ENCODE measurements around the gene TRNT1. TPM values are rescaled to one million over a fixed set of nuclear protein-coding genes. Genes with fewer than 3 reads are reported as not detected.

The TRNT1 gene
- total RNA-seq, 4 donors from 2014 or later = 10.3 to 20.8 (median 17.0) TPM

GRCh38 chr3:3157484-3157883 is 30.7 kb downstream of the TRNT1 start:
- Histone ChIP-seq H3K27me3 (no peaks in the 10 kb centered on the region), H3K36me3 (peaks cover 4 to 100% (median 15%) of the 10 kb centered on the region in 3 donors), H3K9me3 (no peaks in the 10 kb centered on the region), H3K4me1 (no peaks in the 10 kb centered on the region), H3K27ac (no peak overlapping the region), H3K4me3 (no peak overlapping the region)
- TF ChIP-seq CTCF (IDR thresholded peaks at IDR 0.05) (no peak), POLR2A (IDR thresholded peaks at IDR 0.05) (no peak)
- intact Hi-C loops (cut with DNase I) = no loop called here
- no peak for DNase-seq
- WGBS, 2 donors = 91 to 96% methylated on average over 8 of the region's 8 CpGs

- Histone ChIP-seq H3K4me3 (no peak overlapping the region), H3K36me3 (peaks cover 0 to 100% (median 5%) of the 10 kb centered on the region in 3 donors), H3K9me3 (no peaks in the 10 kb centered on the region), H3K27ac (no peak overlapping the region), H3K27me3 (no peaks in the 10 kb centered on the region), H3K4me1 (no peaks in the 10 kb centered on the region)
- intact Hi-C loops (cut with DNase I) = no loop called here
- DNase-seq = no peak
- WGBS, 2 donors = 72 to 81% methylated on average over 2 of the region's 2 CpGs
- no peak for TF ChIP-seq POLR2A (IDR thresholded peaks at IDR 0.05)
- TF ChIP-seq CTCF (IDR thresholded peaks at IDR 0.05) = no peak
Measured at GRCh38 chr3:3160826-3161225, 34.1 kb downstream of the TRNT1 start.

GRCh38 chr3:3165241-3165640 is 38.5 kb downstream of the TRNT1 start:
- intact Hi-C loops (cut with DNase I) = no loop called here
- H3K4me3 ChIP-seq = no peak overlapping the region
- H3K36me3 ChIP-seq = peaks cover 0 to 99% (median 13%) of the 10 kb centered on the region in 3 donors
- TF ChIP-seq CTCF (IDR thresholded peaks at IDR 0.05) (no peak), POLR2A (IDR thresholded peaks at IDR 0.05) (no peak)
- WGBS, 2 donors = 60 to 65% methylated on average over 3 of the region's 3 CpGs
- no peak overlapping the region for H3K27ac ChIP-seq
- no peaks in the 10 kb centered on the region for H3K4me1 ChIP-seq
- no peak for DNase-seq
- no peaks in the 10 kb centered on the region for H3K9me3 ChIP-seq
- no peaks in the 10 kb centered on the region for H3K27me3 ChIP-seq

- Histone ChIP-seq H3K36me3 (peaks cover 0 to 99% (median 13%) of the 10 kb centered on the region in 3 donors), H3K4me1 (no peaks in the 10 kb centered on the region), H3K9me3 (no peaks in the 10 kb centered on the region), H3K27me3 (no peaks in the 10 kb centered on the region), H3K27ac (no peak overlapping the region), H3K4me3 (no peak overlapping the region)
- WGBS, 2 donors = 84 to 92% methylated on average over 3 of the region's 3 CpGs
- intact Hi-C loops (cut with DNase I) = no loop called here
- TF ChIP-seq POLR2A (IDR thresholded peaks at IDR 0.05) = no peak
- no peak for TF ChIP-seq CTCF (IDR thresholded peaks at IDR 0.05)
- no peak for DNase-seq
Measured at GRCh38 chr3:3165650-3166049, 38.9 kb downstream of the TRNT1 start.

- TF ChIP-seq CTCF (IDR thresholded peaks at IDR 0.05) = peak in 4 of 6 experiments; percentile 20 to 44 (median 24)
- TF ChIP-seq POLR2A (IDR thresholded peaks at IDR 0.05) = no peak
- H3K27me3 ChIP-seq = no peaks in the 10 kb centered on the region
- peaks cover 0 to 32% (median 0%) of the 10 kb centered on the region in 3 donors for H3K4me1 ChIP-seq
- H3K27ac ChIP-seq = no peak overlapping the region
- no peak for DNase-seq
- WGBS, 2 donors = 59 to 64% methylated on average over 5 of the region's 5 CpGs
- H3K36me3 ChIP-seq = peaks cover 9 to 98% (median 19%) of the 10 kb centered on the region in 3 donors
- no peaks in the 10 kb centered on the region for H3K9me3 ChIP-seq
- intact Hi-C loops (cut with DNase I) = no loop called here
- no peak overlapping the region for H3K4me3 ChIP-seq
Measured at GRCh38 chr3:3170998-3171397, 44.3 kb downstream of the TRNT1 start.
